ENCODE results near the gene GRM4.

GRM4 gene

GRCh38 chr6:34011264-34011663, 134.6 kb downstream of the GRM4 start:
- H3K9me3 ChIP-seq = no peaks in the 10 kb centered on the region
- no peaks in the 10 kb centered on the region for H3K4me1 ChIP-seq
- H3K27ac ChIP-seq = no peak overlapping the region
- intact Hi-C loops (cut with DNase I; ENCODE audit: low total_unique reads) = no loop called here
- DNase-seq = no peak
- peaks cover 0 to 35% of the 10 kb centered on the region in 2 donors for H3K27me3 ChIP-seq
- no peaks in the 10 kb centered on the region for H3K36me3 ChIP-seq
- no peak overlapping the region for H3K4me3 ChIP-seq
- TF ChIP-seq, protein P1, sequence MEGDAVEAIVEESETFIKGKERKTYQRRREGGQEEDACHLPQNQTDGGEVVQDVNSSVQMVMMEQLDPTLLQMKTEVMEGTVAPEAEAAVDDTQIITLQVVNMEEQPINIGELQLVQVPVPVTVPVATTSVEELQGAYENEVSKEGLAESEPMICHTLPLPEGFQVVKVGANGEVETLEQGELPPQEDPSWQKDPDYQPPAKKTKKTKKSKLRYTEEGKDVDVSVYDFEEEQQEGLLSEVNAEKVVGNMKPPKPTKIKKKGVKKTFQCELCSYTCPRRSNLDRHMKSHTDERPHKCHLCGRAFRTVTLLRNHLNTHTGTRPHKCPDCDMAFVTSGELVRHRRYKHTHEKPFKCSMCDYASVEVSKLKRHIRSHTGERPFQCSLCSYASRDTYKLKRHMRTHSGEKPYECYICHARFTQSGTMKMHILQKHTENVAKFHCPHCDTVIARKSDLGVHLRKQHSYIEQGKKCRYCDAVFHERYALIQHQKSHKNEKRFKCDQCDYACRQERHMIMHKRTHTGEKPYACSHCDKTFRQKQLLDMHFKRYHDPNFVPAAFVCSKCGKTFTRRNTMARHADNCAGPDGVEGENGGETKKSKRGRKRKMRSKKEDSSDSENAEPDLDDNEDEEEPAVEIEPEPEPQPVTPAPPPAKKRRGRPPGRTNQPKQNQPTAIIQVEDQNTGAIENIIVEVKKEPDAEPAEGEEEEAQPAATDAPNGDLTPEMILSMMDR (IDR thresholded peaks at IDR 0.05) = no peak

- no peaks in the 10 kb centered on the region for H3K36me3 ChIP-seq
- H3K4me1 ChIP-seq = no peaks in the 10 kb centered on the region
- TF ChIP-seq, protein P1 (IDR thresholded peaks at IDR 0.05) = no peak
- intact Hi-C loops (cut with DNase I; ENCODE audit: low total_unique reads) = no loop called here
- H3K4me3 ChIP-seq = no peak overlapping the region
- DNase-seq = no peak
- no peak overlapping the region for H3K27ac ChIP-seq
- peaks cover 0 to 5% (median 0%) of the 10 kb centered on the region in 3 donors for H3K9me3 ChIP-seq
- H3K27me3 ChIP-seq = peaks cover 0 to 51% of the 10 kb centered on the region in 2 donors
These were observed 139.9 kb downstream of the GRM4 start for GRCh38 chr6:34005901-34006531.

DNA sequence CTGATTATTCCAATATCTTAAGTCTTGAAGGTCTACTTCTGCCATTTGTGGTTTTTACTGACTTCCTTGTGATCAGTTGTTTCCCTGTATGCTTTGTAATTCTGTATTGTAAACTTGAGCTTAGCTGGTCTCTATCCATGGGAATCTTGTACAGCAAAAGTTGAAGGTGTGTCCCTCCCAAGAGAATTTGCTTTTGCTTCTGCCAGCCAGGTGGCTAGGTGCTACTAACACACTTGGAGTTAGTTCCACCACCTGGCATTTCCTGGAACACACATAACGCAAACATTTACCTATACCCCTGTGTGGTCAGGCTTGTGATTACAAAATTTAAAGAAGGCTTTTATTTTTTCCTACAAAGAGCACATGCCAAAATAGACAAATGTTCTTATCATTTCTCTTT, 141.2 kb downstream of the GRM4 start:
- DNase-seq = no peak
- Histone ChIP-seq H3K4me3 (no peak overlapping the region), H3K27ac (no peak overlapping the region), H3K27me3 (peaks cover 0 to 45% of the 10 kb centered on the region in 2 donors), H3K9me3 (peaks cover 0 to 5% (median 0%) of the 10 kb centered on the region in 3 donors), H3K4me1 (no peaks in the 10 kb centered on the region), H3K36me3 (no peaks in the 10 kb centered on the region)
- TF ChIP-seq, protein P1 (IDR thresholded peaks at IDR 0.05) = no peak
- intact Hi-C loops (cut with DNase I; ENCODE audit: low total_unique reads) = no loop called here

DNA sequence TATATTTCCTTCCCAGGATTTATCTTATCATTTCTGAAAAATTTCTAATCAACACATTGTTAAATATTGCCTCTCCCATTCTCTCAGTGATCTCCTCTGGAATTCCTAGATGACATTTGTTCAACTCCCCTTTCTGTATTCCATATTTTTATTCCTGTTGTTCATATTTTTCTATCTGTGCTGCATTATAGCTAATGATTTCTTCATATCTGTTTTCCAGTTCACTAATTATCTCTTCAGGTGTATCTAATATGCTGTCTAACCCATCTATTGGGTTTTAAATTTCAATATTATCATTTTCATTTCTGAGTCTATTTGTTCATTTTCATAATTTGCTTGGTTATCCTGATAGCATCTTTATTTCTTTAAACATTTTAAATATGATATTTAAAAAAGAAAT, 141.9 kb downstream of the GRM4 start:
- peaks cover 0 to 37% of the 10 kb centered on the region in 2 donors for H3K27me3 ChIP-seq
- no peak for DNase-seq
- H3K36me3 ChIP-seq = no peaks in the 10 kb centered on the region
- peaks cover 0 to 5% (median 0%) of the 10 kb centered on the region in 3 donors for H3K9me3 ChIP-seq
- no peak overlapping the region for H3K4me3 ChIP-seq
- H3K27ac ChIP-seq = no peak overlapping the region
- intact Hi-C loops (cut with DNase I; ENCODE audit: low total_unique reads) = no loop called here
- TF ChIP-seq, protein P1 (IDR thresholded peaks at IDR 0.05) = no peak
- H3K4me1 ChIP-seq = no peaks in the 10 kb centered on the region

- Histone ChIP-seq H3K27ac (no peak overlapping the region), H3K36me3 (no peaks in the 10 kb centered on the region), H3K4me3 (no peak overlapping the region), H3K27me3 (peaks cover 0 to 22% of the 10 kb centered on the region in 2 donors), H3K4me1 (no peaks in the 10 kb centered on the region), H3K9me3 (peaks cover 0 to 5% (median 0%) of the 10 kb centered on the region in 3 donors)
- DNase-seq = no peak
- TF ChIP-seq, protein P1 (IDR thresholded peaks at IDR 0.05) = no peak
- intact Hi-C loops (cut with DNase I; ENCODE audit: low total_unique reads) = no loop called here
These were observed 143.9 kb downstream of the GRM4 start for GRCh38 chr6:34001706-34002621.
